ENCODE measurements around the gene DRC7.

DRC7 gene

DNA sequence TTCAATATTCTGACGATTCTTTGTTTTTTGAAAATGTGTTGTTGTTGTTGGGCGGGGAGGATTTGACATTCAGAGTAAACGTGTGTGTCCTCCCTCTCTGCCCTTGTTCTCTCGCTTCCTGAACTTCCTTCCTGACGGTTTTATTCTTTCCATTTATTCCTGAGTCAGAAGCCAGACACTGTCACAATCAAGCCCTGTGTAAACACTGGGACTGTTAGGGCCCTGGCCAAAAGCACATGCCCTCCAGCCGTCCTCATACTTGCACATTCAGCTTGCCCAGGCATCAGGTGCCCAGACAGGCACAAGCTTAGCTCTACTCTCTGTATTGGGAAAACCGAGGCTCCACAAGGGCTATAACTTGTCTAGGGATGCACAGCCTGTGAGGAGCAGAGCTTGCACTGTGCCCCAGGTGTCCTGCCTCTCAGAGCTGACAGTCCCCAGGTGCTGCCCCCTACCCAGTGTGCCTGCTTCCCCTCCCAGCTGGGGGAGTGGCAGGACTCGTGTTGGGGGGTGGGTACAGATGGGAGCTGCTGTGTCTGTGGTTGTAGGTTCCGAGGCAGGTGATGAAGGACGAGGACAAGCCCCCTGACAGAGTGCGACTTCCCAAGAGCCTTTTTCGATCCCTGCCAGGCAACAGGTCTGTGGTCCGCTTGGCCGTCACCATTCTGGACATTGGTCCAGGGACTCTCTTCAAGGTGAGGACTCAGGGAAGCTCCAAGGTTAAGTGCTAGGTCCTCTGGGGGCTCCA is 16.8 kb upstream of the DRC7 start:
- no peak for DNase-seq

DNA sequence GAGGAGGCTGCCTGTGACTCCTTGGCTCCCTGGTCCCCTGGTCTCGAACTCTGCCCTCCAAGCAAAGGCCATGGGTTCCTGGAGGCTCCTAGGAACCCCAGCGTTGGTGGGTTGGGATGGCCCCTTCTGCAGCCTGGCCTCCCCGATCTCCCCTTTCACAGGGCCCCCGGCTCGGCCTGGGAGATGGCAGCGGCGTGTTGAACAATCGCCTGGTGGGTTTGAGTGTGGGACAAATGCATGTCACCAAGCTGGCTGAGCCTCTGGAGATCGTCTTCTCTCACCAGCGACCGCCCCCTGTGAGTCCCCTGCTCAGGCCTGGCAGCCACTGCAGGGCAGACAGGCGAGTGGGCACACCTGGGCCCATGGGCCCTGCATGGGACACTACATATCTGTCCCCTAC is 15.6 kb upstream of the DRC7 start:
- DNase-seq: no peak

- DNase-seq: no peak
Observed at GRCh38 chr16:57679767-57680482, 14.7 kb upstream of the DRC7 start.

GRCh38 chr16:57680842-57681375 is 13.7 kb upstream of the DRC7 start:
- no peak for DNase-seq

GRCh38 chr16:57681950-57682728 is 12.5 kb upstream of the DRC7 start:
- no peak for DNase-seq

GRCh38 chr16:57682809-57683635 is 11.6 kb upstream of the DRC7 start:
- no peak for DNase-seq

- DNase-seq: no peak
Observed at GRCh38 chr16:57683636-57684545, 10.7 kb upstream of the DRC7 start.

- no peak for DNase-seq
Observed at GRCh38 chr16:57684626-57685358, 9.8 kb upstream of the DRC7 start.

DNA sequence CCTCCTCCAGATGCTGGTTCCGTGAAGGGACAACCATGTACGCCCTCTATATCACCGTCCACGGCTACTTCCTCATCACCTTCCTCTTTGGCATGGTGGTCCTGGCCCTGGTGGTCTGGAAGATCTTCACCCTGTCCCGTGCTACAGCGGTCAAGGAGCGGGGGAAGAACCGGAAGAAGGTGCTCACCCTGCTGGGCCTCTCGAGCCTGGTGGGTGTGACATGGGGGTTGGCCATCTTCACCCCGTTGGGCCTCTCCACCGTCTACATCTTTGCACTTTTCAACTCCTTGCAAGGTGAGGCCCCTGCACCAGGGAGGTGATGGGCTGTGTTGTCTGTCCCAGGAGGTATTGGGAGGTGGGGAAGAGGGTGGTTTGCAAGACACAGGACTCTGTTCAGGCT is 9.0 kb upstream of the DRC7 start:
- no peak for DNase-seq

- DNase-seq: no peak
Observed at GRCh38 chr16:57686577-57686976, 8.0 kb upstream of the DRC7 start.

DNA sequence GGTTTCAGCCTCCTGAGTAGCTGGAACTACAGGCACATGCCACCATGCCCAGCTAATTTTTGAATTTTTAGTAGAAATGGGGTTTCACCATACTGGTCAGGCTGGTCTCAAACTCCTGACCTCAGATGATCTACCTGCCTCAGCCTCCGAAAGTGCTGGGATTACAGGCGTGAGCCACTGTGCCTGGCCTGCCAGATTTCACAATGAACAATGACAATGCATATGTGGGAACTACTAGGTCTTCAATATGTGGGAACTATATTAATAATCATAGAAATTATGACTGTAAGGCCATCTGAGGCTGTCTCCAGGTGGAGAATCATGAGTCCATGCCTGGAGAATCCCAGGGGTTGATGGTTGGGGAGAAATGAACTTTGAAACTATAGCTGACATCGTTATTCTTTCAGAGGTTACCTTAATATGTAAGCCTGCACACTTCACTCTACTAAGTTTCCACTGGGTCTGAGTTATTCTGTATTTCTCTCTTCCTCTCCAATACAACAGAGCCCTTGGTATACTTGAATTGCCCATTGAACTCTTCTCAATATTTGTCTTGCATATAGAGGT is 7.2 kb upstream of the DRC7 start:
- DNase-seq: no peak

DNA sequence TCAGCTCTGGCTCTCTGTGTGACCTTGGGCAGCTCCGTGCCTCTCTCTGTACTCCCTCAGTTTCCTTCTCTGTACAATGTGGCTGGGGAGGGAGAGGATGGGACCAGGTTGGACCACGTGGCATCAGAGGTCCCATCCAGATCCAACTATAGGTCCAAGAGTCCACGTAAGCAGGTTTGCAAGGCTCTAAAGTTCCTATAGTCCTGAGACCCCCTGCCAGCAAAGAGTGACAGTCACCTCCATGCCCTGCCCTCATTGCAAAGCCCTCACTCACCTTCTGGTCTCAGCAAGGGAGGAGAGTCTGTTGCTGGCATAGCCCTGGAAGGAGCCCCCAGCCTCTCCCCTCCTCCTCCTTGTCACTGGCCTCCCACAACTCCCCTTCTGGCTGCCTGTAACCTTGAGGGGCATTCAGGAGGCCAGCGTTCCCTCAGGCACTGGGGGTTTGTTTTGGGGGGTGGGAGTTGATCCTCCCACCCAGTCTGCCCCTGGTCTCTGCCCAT is 6.1 kb upstream of the DRC7 start:
- DNase-seq: no peak

- no peak for DNase-seq
Observed at GRCh38 chr16:57688987-57689761, 5.4 kb upstream of the DRC7 start.

DNA sequence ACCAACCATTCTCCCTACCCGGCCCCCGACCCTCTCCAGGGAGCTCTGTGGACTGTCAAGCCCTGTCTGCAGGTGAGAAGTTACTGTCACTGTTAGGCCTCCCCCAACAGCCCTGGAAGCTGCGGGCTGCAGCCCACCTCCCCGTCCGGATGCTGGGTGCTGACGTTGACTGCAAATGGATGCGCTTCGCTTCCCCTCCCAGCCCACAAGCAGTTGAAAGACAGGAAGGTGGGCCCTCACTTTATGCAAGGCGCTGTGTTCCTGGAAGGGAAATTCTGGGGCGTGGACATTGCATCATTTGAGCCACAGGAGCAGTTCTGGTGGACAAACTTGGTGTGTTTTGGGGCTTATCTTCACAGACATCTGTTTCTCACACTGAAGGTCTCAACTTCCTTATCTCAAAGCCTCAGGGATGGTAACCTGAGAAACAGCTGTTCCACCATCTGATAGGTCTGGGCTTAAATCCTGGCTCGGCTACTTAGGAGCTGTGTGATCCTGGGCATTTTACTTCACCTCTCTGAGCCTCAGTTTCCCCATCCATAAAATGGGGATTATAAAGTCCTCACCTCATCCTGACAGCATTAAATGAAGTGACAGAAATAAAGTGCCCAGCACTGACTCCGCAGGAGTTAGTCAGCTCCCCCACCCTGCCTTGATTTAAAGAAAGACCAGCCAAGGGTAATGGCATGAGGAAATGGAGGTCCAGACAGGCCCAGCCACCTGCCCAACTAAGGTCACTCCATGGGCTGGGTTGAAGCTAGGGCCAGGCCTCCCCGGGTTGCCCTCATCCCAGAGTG is 4.6 kb upstream of the DRC7 start:
- DNase-seq: no peak

DNA sequence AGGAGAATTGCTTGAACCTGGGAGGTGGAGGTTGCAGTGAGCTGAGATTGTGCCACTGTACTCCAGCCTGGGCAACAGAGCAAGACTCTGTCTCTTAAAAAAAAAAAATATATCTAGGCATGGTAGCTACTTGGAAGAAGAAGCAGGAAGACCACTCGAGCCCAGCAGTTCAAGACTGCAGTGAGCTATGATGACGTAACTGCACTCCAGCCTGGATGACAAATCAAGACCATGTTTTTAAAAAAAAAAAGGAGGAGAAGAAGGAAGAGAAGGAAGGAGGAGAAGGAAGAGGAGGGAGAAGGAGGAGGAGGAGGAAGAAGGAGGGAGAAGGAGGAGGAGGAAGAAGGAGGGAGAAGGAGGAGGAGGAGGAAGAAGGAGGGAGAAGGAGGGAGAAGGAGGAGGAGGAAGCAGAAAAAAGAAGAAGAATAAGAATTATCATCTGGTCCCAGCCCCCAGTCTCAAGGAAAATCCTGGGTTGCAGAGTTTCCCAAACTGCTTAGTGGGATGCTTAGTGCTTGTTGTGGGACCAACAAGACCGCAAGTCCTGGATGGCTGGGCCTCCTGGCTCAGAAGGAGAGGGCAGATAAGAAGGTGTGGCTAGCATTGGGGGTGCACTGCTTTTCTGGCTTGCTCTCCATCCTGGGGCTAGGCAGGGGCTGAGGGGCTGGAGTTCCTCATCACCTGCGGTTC is 3.7 kb upstream of the DRC7 start:
- no peak for DNase-seq

DNA sequence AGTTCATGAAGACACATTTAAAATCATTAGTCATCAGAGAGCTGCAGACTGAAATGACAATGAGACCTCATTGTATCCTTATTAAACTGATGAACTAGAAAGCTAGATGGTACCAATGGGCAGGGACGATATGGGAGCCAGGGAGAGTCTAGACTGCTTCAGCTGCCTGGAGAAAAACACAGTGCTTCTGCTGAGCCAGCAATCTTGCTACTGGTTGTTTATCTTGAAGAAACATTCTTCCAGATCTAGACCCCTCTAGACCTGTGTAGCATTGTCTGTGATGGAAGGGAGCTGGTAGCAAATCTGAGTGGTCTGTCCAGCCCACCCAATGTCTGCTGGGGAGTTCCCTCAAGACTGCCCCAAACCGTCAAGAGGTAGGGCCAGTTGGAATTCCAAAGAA is 2.0 kb upstream of the DRC7 start:
- DNase-seq: no peak

GRCh38 chr16:57693550-57693949 is 1.1 kb upstream of the DRC7 start:
- no peak for DNase-seq

GRCh38 chr16:57694231-57694724 is 328 bp upstream of the DRC7 start:
- no peak for DNase-seq

Data from EL (cell line).